Measurements from ENCODE around the gene ZFAND2A.

GRCh38 chr7:1121476-1121875 lies 38.5 kb downstream of the ZFAND2A start:
- no peak for TF ChIP-seq CTCF (IDR thresholded peaks at IDR 0.05)
- no peak for TF ChIP-seq EP300 (IDR thresholded peaks at IDR 0.05)
- no peak for TF ChIP-seq POLR2AphosphoS5 (IDR thresholded peaks at IDR 0.05)
- TF ChIP-seq POLR2A (IDR thresholded peaks at IDR 0.05) = no peak

Measured in suprapubic skin (tissue), 4 donors.